GM12891 (cell line): ENCODE measurements around the gene TANGO6.

Experiments used
- POLR2AphosphoS5 ChIP-seq: IDR thresholded peaks from 2 replicates; pipeline ENCODE4 v1.6.1; 2011; ENCODE audit warnings: low read depth, low read length, control low read depth
- TAF1 ChIP-seq: IDR thresholded peaks from 2 replicates; pipeline ENCODE4 v1.6.1; 2011; ENCODE audit warnings: low read depth, low read length, control low read depth

DNA sequence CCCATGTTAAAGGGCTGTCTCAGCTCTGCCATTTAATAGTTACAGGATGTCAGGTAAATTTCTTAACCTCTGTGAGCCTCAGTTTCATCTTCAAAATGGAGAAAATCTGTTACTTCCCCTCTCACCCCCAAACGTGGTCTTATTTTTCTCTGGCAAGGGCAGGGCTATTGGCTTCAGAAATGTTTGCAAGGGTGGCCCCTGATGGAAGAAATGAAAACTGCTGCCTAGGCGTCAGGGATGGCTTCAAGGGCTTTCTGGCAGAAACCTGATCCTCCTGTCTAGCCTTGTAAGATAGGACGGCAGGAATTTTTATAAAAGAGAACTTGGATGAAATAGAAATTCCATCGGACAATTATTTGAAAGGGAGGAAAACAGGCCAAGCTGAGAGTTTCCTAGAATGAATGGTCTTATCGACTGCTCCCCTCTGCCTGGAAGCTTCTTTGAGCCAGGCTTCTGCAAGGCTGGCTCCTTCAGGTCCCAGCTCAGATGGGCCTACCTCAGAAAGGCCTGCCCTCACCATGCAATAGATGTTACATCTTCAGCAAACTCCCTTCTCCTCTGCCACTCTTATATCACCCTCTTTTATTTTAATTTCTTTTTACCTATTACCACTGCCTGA lies 43.0 kb upstream of the TANGO6 start:
- TF ChIP-seq TAF1: no peak
- TF ChIP-seq POLR2AphosphoS5: no peak
